Measurements from ENCODE around the gene U2AF1L4.

Gene U2AF1L4

GRCh38 chr19:35714601-35715354 is 30.4 kb downstream of the U2AF1L4 start:
- FAIRE-seq (no peak), DNase-seq (ENCODE audit: low spot score) (no peak)

- DNase-seq (ENCODE audit: low spot score) (no peak), FAIRE-seq (no peak)
Measured at GRCh38 chr19:35713904-35714495, 31.2 kb downstream of the U2AF1L4 start.

- DNase-seq (ENCODE audit: low spot score): no peak
- no peak for FAIRE-seq
Measured at GRCh38 chr19:35713506-35713850, 31.7 kb downstream of the U2AF1L4 start.

GRCh38 chr19:35712567-35713505 is 32.4 kb downstream of the U2AF1L4 start:
- DNase-seq (ENCODE audit: low spot score): no peak
- FAIRE-seq: no peak

- no peak for FAIRE-seq
Measured at GRCh38 chr19:35710784-35711723, 34.2 kb downstream of the U2AF1L4 start.

GRCh38 chr19:35708391-35708790 is 36.8 kb downstream of the U2AF1L4 start:
- no peak for FAIRE-seq
- DNase-seq (ENCODE audit: low spot score): no peak

More at GRCh38 chr19:35710784-35711723, 34.2 kb downstream of the U2AF1L4 start:
- DNase-seq (ENCODE audit: low spot score): no peak

GRCh38 chr19:35704218-35704617 is 41.0 kb downstream of the U2AF1L4 start, which contains the start of gene ZBTB32:
ZBTB32 (plus strand) TSS chr19:35704558; CDS start chr19:35714627, 10,069 bp downstream.
- FAIRE-seq (no peak), DNase-seq (ENCODE audit: low spot score) (no peak)

GRCh38 chr19:35703343-35703742 is 41.9 kb downstream of the U2AF1L4 start:
- FAIRE-seq (no peak), DNase-seq (ENCODE audit: low spot score) (no peak)

GRCh38 chr19:35702223-35703012 is 42.8 kb downstream of the U2AF1L4 start:
- DNase-seq (ENCODE audit: low spot score): peak; percentile 97
- peak; percentile 67 for FAIRE-seq

GRCh38 chr19:35696835-35697234 is 48.4 kb downstream of the U2AF1L4 start:
- DNase-seq (ENCODE audit: low spot score) (no peak), FAIRE-seq (no peak)

GRCh38 chr19:35695895-35696422 is 49.3 kb downstream of the U2AF1L4 start:
- no peak for FAIRE-seq

GRCh38 chr19:35693835-35694599 is 51.2 kb downstream of the U2AF1L4 start:
- peak; percentile 83 for DNase-seq (ENCODE audit: low spot score)
- no peak for FAIRE-seq

More at GRCh38 chr19:35695895-35696422, 49.3 kb downstream of the U2AF1L4 start:
- no peak for DNase-seq (ENCODE audit: low spot score)

- no peak for DNase-seq (ENCODE audit: low spot score)
- FAIRE-seq: no peak
Measured at GRCh38 chr19:35693422-35693821, 51.8 kb downstream of the U2AF1L4 start.
